Activated CD4-positive, alpha-beta T cell treated with anti-CD3 and anti-CD28 coated beads, Interleukin-2, amount 10 ng/mL, durations not matched to agents 24 days and 14 days (primary cell): ENCODE data around the gene TSBP1. TPM values are rescaled to one million over a fixed set of nuclear protein-coding genes. Genes with fewer than 3 reads are reported as not detected.

Source experiments
- DNase-seq: peaks from one replicate; pipeline ENCODE4 v3.0.0; 2022
- H3K27ac Mint-ChIP-seq: one replicate; pipeline ENCODE4 v1.8.0; 2022; ENCODE audit warnings: mild to moderate bottlenecking, mixed read lengths
- H3K27me3 Mint-ChIP-seq: one replicate; pipeline ENCODE4 v1.8.0; 2022; ENCODE audit warnings: mixed read lengths
- H3K36me3 Mint-ChIP-seq: one replicate; pipeline ENCODE4 v1.8.0; 2022; ENCODE audit warnings: low read depth, mild to moderate bottlenecking, mixed read lengths
- H3K4me1 Mint-ChIP-seq: one replicate; pipeline ENCODE4 v1.8.0; 2021; ENCODE audit warnings: mixed read lengths
- H3K4me3 Mint-ChIP-seq: one replicate; pipeline ENCODE4 v1.8.0; 2022; ENCODE audit warnings: mild to moderate bottlenecking, moderate library complexity, mixed read lengths
- H3K9me3 Mint-ChIP-seq: one replicate; pipeline ENCODE4 v1.8.0; 2021; ENCODE audit warnings: mixed read lengths
- intact Hi-C: fragments of 100-400 bp; cut with micrococcal nuclease; formaldehyde crosslinking; loops from one replicate; pipeline ENCODE4 v1.15.1; 2023
- total RNA-seq: library from RNA; stranded (reverse); gene quantifications from 2 replicates; pipeline ENCODE4 v1.2.3, GENCODE V29; 2022

Gene TSBP1
- total RNA-seq, 1 donor from 2014 or later, result not detected

GRCh38 chr6:32244946-32245398 lies 126.7 kb downstream of the TSBP1 start:
- Mint-ChIP-seq H3K27ac (no peak overlapping the region), H3K27me3 (peaks cover 27% of the 10 kb centered on the region), H3K9me3 (no peaks in the 10 kb centered on the region), H3K4me3 (peak overlapping the region; percentile 44), H3K36me3 (no peaks in the 10 kb centered on the region), H3K4me1 (peaks cover 24% of the 10 kb centered on the region)
- intact Hi-C loops, result loop anchor here (5.0 to 10.0 kb wide), 2 partner anchors 167 to 550 kb away; no protein-coding TSS in a partner anchor
- peak; percentile 91 for DNase-seq

- H3K27ac Mint-ChIP-seq, result no peak overlapping the region
- no peak overlapping the region for H3K4me3 Mint-ChIP-seq
- peaks cover 27% of the 10 kb centered on the region for H3K27me3 Mint-ChIP-seq
- peaks cover 24% of the 10 kb centered on the region for H3K4me1 Mint-ChIP-seq
- H3K9me3 Mint-ChIP-seq, result no peaks in the 10 kb centered on the region
- no peaks in the 10 kb centered on the region for H3K36me3 Mint-ChIP-seq
- DNase-seq, result no peak
- intact Hi-C loops, result loop anchor here (10.0 kb wide), 1 partner anchor 551 kb away; no protein-coding TSS in a partner anchor
Measured at GRCh38 chr6:32244270-32244669, 127.4 kb downstream of the TSBP1 start.

Other genes with a start within 250 kb of the TSBP1 start
- 72.9 and 81.0 TPM in 2 replicates for gene ATF6B, start 243.7 kb downstream of the TSBP1 start, total RNA-seq
- gene FKBPL, start 241.6 kb downstream of the TSBP1 start, total RNA-seq, result 6.2 and 6.9 TPM in 2 replicates
- 0.24 and 0.35 TPM in 2 replicates for gene PRRT1, start 220.0 kb downstream of the TSBP1 start, total RNA-seq
- gene PPT2, start 217.8 kb downstream of the TSBP1 start, total RNA-seq, result 11.3 and 12.7 TPM in 2 replicates
- gene EGFL8, start 207.3 kb downstream of the TSBP1 start, total RNA-seq, result 8.6 and 9.7 TPM in 2 replicates
- gene AGPAT1, start 195.8 kb downstream of the TSBP1 start, total RNA-seq, result 31.4 and 32.6 TPM in 2 replicates
- gene RNF5, start 193.5 kb downstream of the TSBP1 start, total RNA-seq, result 59.9 and 62.6 TPM in 2 replicates
- gene AGER, start 187.7 kb downstream of the TSBP1 start, total RNA-seq, result 20.7 and 24.1 TPM in 2 replicates
- 88.1 and 92.7 TPM in 2 replicates for gene PBX2, start 181.7 kb downstream of the TSBP1 start, total RNA-seq
- 81.1 and 82.4 TPM in 2 replicates for gene GPSM3, start 179.3 kb downstream of the TSBP1 start, total RNA-seq
- 0.28 and 0.37 TPM in 2 replicates for gene NOTCH4, start 147.8 kb downstream of the TSBP1 start, total RNA-seq
- gene BTNL2, start 35.3 kb upstream of the TSBP1 start, total RNA-seq, result not detected in 2 replicates
- 12.9 and 14.0 TPM in 2 replicates for gene HLA-DRA, start 68.0 kb upstream of the TSBP1 start, total RNA-seq
- 5.1 and 6.0 TPM in 2 replicates for gene HLA-DRB5, start 158.4 kb upstream of the TSBP1 start, total RNA-seq
- 14.2 and 15.0 TPM in 2 replicates for gene HLA-DRB1, start 217.9 kb upstream of the TSBP1 start, total RNA-seq